ENCODE data around the gene PRR15. TPM values are rescaled to one million over a fixed set of nuclear protein-coding genes. Genes with fewer than 3 reads are reported as not detected.

Gene PRR15
- total RNA-seq, 1 experiment from 2014 or later, result 22.6 TPM

DNA sequence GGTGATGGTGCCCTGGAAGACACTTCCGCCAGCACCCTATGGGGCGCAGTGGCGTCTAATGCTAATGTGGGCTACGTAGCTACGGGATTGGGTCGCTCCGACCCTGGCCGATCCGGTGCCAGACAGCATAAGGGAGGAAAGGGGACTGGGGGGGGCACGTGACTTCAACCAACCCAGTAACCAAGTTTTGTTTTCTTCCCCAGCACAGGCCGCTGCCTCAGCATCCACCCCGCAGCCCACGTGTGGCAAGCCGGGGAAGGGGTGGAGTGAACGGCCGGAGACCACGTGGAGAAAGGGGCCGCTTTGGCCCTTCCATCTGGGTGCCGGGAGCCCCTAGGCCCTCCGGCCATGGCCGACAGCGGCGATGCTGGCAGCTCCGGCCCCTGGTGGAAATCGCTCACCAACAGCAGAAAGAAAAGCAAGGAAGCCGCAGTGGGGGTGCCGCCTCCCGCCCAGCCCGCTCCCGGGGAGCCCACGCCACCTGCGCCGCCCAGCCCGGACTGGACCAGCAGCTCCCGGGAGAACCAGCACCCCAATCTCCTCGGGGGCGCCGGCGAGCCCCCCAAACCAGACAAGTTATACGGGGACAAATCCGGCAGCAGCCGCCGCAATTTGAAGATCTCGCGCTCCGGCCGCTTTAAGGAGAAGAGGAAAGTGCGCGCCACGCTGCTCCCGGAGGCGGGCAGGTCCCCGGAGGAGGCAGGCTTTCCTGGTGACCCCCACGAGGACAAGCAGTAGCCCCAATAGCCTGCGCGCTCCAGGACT is 2.5 kb downstream of the PRR15 start:
- DNase-seq, result peak; percentile 53 to 60
- POLR2A ChIA-PET, result no interaction called here
- TF ChIP-seq, protein P1, sequence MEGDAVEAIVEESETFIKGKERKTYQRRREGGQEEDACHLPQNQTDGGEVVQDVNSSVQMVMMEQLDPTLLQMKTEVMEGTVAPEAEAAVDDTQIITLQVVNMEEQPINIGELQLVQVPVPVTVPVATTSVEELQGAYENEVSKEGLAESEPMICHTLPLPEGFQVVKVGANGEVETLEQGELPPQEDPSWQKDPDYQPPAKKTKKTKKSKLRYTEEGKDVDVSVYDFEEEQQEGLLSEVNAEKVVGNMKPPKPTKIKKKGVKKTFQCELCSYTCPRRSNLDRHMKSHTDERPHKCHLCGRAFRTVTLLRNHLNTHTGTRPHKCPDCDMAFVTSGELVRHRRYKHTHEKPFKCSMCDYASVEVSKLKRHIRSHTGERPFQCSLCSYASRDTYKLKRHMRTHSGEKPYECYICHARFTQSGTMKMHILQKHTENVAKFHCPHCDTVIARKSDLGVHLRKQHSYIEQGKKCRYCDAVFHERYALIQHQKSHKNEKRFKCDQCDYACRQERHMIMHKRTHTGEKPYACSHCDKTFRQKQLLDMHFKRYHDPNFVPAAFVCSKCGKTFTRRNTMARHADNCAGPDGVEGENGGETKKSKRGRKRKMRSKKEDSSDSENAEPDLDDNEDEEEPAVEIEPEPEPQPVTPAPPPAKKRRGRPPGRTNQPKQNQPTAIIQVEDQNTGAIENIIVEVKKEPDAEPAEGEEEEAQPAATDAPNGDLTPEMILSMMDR (IDR thresholded peaks at IDR 0.05; ENCODE audit: insufficient read depth in 1 of 2, low read depth in 1 of 2, low read length in 1 of 2, severe bottlenecking in 1 of 2, unreplicated experiment in 1 of 2), result peak in 1 of 2 experiments; percentile 7

DNA sequence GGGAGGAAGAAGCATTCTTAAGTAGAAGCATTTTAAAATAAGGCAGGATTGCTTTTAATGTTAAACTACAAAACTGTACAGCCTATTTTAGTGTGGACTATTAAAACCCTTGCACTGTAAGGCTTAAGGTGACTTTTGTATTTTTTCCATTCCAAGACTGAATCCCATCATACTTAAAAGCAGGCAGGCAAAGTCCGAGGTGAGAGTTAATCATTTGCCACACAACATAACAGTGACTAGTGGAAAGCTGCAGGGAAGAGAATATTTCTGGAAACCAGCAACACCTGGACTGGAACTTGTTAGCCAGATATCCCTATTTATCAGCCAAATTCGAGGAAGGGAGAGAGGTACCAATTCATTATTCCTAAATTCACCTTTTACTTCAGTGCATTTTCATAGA is 3.5 kb downstream of the PRR15 start:
- Histone ChIP-seq H3K36me3 (ENCODE audit: control insufficient read depth, insufficient read depth, low read length) (no peaks in the 10 kb centered on the region; the same call in 1 of the 2 replicates), H3K4me1 (peaks cover 25% of the 10 kb centered on the region), H3K9me3 (no peaks in the 10 kb centered on the region), H3K4me3 (ENCODE audit: low read depth, low read length) (peak overlapping the region; percentile 71; the same call in 1 of the 2 replicates), H3K27me3 (replicated peaks; ENCODE audit: control insufficient read depth, insufficient read depth, low read length) (no peaks in the 10 kb centered on the region)
- no peaks in the 10 kb centered on the region for H3K27me3 Mint-ChIP-seq (ENCODE audit: insufficient read depth, unreplicated experiment)
- intact Hi-C loops (cut with micrococcal nuclease; ENCODE audit: unreplicated experiment), result loop anchor here (10.0 kb wide), 1 partner anchor 642 kb away; no protein-coding TSS in a partner anchor
- POLR2A ChIA-PET, result no interaction called here
- BruUV-seq (replicated peaks), result no TSS peak
- peak in 1 of 2 experiments; percentile 31 for DNase-seq
- peak overlapping the region; percentile 98 for H3K4me3 Mint-ChIP-seq (ENCODE audit: unreplicated experiment)
- CTCF ChIA-PET, result interaction anchor here (0.7 to 1.1 kb wide), 2 partner anchors 39 to 55 kb away, joined by 3 read pairs; no protein-coding TSS in a partner anchor
- H3K36me3 Mint-ChIP-seq (ENCODE audit: insufficient read depth, unreplicated experiment), result peaks cover 46% of the 10 kb centered on the region
- TF ChIP-seq, protein P1 (IDR thresholded peaks at IDR 0.05; ENCODE audit: insufficient read depth in 1 of 2, low read depth in 1 of 2, low read length in 1 of 2, severe bottlenecking in 1 of 2, unreplicated experiment in 1 of 2), result no peak
- H3K4me1 Mint-ChIP-seq (ENCODE audit: low read depth, unreplicated experiment), result peaks cover 11% of the 10 kb centered on the region
- H3K9me3 Mint-ChIP-seq (ENCODE audit: unreplicated experiment), result no peaks in the 10 kb centered on the region
- peak overlapping the region; percentile 93 for H3K27ac Mint-ChIP-seq (ENCODE audit: unreplicated experiment)

More for the DNA sequence above, 2.5 kb downstream of the PRR15 start:
- H3K4me3 ChIP-seq (ENCODE audit: low read depth, low read length), result peak overlapping the region; percentile 71
- peak overlapping the region; percentile 98 for H3K4me3 Mint-ChIP-seq (ENCODE audit: unreplicated experiment)
- no peaks in the 10 kb centered on the region for H3K27me3 ChIP-seq (replicated peaks; ENCODE audit: control insufficient read depth, insufficient read depth, low read length)
- H3K36me3 ChIP-seq (ENCODE audit: control insufficient read depth, insufficient read depth, low read length), result no peaks in the 10 kb centered on the region; the same call in 1 of the 2 replicates
- peaks cover 25% of the 10 kb centered on the region for H3K4me1 ChIP-seq
- H3K36me3 Mint-ChIP-seq (ENCODE audit: insufficient read depth, unreplicated experiment), result peaks cover 46% of the 10 kb centered on the region
- no peaks in the 10 kb centered on the region for H3K9me3 Mint-ChIP-seq (ENCODE audit: unreplicated experiment)
- intact Hi-C loops (cut with micrococcal nuclease; ENCODE audit: unreplicated experiment), result loop anchor here (1.0 to 10.0 kb wide), 2 partner anchors 43 to 641 kb away; no protein-coding TSS in a partner anchor
- no peaks in the 10 kb centered on the region for H3K9me3 ChIP-seq
- H3K27ac Mint-ChIP-seq (ENCODE audit: unreplicated experiment), result peak overlapping the region; percentile 93
- H3K4me1 Mint-ChIP-seq (ENCODE audit: low read depth, unreplicated experiment), result peaks cover 11% of the 10 kb centered on the region
- BruUV-seq (replicated peaks), result no TSS peak
- no peaks in the 10 kb centered on the region for H3K27me3 Mint-ChIP-seq (ENCODE audit: insufficient read depth, unreplicated experiment)
- CTCF ChIA-PET, result no interaction called here

DNA sequence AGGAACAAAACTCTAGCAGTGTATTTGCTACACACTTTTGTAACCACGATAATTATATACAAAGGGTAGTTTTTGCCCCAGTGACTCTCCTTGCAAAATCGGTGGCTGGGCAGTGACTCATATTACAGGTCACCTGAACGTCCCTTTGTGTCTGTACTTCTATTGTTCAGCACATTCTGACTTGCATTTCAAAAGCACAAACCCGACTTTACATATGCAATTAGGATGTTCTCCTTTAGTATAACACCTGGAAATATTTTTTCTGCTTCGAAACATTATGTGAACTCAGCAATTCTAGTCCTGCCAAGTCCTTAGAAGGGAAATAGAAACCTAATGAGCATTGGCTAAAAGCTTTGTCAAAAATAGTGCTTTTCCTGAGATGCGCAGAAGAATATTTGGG is 6.0 kb downstream of the PRR15 start:
- H3K4me3 Mint-ChIP-seq (ENCODE audit: unreplicated experiment), result no peak overlapping the region
- TF ChIP-seq, protein P1 (IDR thresholded peaks at IDR 0.05; ENCODE audit: insufficient read depth in 1 of 2, low read depth in 1 of 2, low read length in 1 of 2, severe bottlenecking in 1 of 2, unreplicated experiment in 1 of 2), result no peak
- DNase-seq, result peak in 1 of 2 experiments; percentile 13
- Histone ChIP-seq H3K4me1 (peaks cover 25% of the 10 kb centered on the region), H3K9me3 (no peaks in the 10 kb centered on the region), H3K27me3 (replicated peaks; ENCODE audit: control insufficient read depth, insufficient read depth, low read length) (no peaks in the 10 kb centered on the region), H3K4me3 (ENCODE audit: low read depth, low read length) (no peak overlapping the region), H3K36me3 (ENCODE audit: control insufficient read depth, insufficient read depth, low read length) (no peaks in the 10 kb centered on the region; the same call in 1 of the 2 replicates)
- ChIA-PET POLR2A (no interaction called here), CTCF (no interaction called here)
- no TSS peak for BruUV-seq (replicated peaks)
- no peaks in the 10 kb centered on the region for H3K27me3 Mint-ChIP-seq (ENCODE audit: insufficient read depth, unreplicated experiment)
- peaks cover 10% of the 10 kb centered on the region for H3K9me3 Mint-ChIP-seq (ENCODE audit: unreplicated experiment)
- peaks cover 11% of the 10 kb centered on the region for H3K4me1 Mint-ChIP-seq (ENCODE audit: low read depth, unreplicated experiment)
- peaks cover 30% of the 10 kb centered on the region for H3K36me3 Mint-ChIP-seq (ENCODE audit: insufficient read depth, unreplicated experiment)
- intact Hi-C loops (cut with micrococcal nuclease; ENCODE audit: unreplicated experiment), result loop anchor here (10.0 kb wide), 1 partner anchor 645 kb away; no protein-coding TSS in a partner anchor
- H3K27ac Mint-ChIP-seq (ENCODE audit: unreplicated experiment), result no peak overlapping the region

All from Caco-2 (cell line).